Measurements from ENCODE around the gene CADPS2. TPM values are rescaled to one million over a fixed set of nuclear protein-coding genes. Genes with fewer than 3 reads are reported as not detected.

CADPS2 gene
- total RNA-seq, 6 donors from 2014 or later = 33.3 to 74.7 (median 45.7) TPM

- no peak overlapping the region for H3K4me3 ChIP-seq
- H3K4me1 ChIP-seq = no peaks in the 10 kb centered on the region
- no peaks in the 10 kb centered on the region for H3K9me3 ChIP-seq
- ATAC-seq (ENCODE audit: low FRiP score in 2 of 2) = no peak
- TF ChIP-seq POLR2AphosphoS5 (IDR thresholded peaks at IDR 0.05) = no peak
- TF ChIP-seq, protein P1, sequence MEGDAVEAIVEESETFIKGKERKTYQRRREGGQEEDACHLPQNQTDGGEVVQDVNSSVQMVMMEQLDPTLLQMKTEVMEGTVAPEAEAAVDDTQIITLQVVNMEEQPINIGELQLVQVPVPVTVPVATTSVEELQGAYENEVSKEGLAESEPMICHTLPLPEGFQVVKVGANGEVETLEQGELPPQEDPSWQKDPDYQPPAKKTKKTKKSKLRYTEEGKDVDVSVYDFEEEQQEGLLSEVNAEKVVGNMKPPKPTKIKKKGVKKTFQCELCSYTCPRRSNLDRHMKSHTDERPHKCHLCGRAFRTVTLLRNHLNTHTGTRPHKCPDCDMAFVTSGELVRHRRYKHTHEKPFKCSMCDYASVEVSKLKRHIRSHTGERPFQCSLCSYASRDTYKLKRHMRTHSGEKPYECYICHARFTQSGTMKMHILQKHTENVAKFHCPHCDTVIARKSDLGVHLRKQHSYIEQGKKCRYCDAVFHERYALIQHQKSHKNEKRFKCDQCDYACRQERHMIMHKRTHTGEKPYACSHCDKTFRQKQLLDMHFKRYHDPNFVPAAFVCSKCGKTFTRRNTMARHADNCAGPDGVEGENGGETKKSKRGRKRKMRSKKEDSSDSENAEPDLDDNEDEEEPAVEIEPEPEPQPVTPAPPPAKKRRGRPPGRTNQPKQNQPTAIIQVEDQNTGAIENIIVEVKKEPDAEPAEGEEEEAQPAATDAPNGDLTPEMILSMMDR (IDR thresholded peaks at IDR 0.05) = no peak
- no peak for TF ChIP-seq POLR2A (IDR thresholded peaks at IDR 0.05)
- no peak for TF ChIP-seq EP300 (IDR thresholded peaks at IDR 0.05)
- H3K27me3 ChIP-seq = no peaks in the 10 kb centered on the region
- 75 to 77% methylated on average over 2 of the region's 2 CpGs for WGBS, 2 donors
- H3K27ac ChIP-seq = no peak overlapping the region
- DNase-seq = no peak
- no peaks in the 10 kb centered on the region for H3K36me3 ChIP-seq
Observed at GRCh38 chr7:122658856-122659255, 227.4 kb downstream of the CADPS2 start.

- Histone ChIP-seq H3K27ac (no peak overlapping the region), H3K4me3 (no peak overlapping the region), H3K36me3 (no peaks in the 10 kb centered on the region), H3K27me3 (no peaks in the 10 kb centered on the region), H3K4me1 (peaks cover 6 to 10% (median 7%) of the 10 kb centered on the region in 4 donors), H3K9me3 (no peaks in the 10 kb centered on the region)
- 83 to 92% methylated on average over 5 of the region's 5 CpGs for WGBS, 2 donors
- TF ChIP-seq POLR2A (IDR thresholded peaks at IDR 0.05) (no peak), POLR2AphosphoS5 (IDR thresholded peaks at IDR 0.05) (no peak)
- DNase-seq (no peak), ATAC-seq (ENCODE audit: low FRiP score in 2 of 2) (no peak)
Observed at GRCh38 chr7:122653685-122654084, 232.6 kb downstream of the CADPS2 start.

GRCh38 chr7:122652876-122653275 is 233.4 kb downstream of the CADPS2 start:
- H3K27ac ChIP-seq = no peak overlapping the region
- peak in 1 of 2 donors; percentile 40 for DNase-seq
- no peak overlapping the region for H3K4me3 ChIP-seq
- TF ChIP-seq POLR2A (IDR thresholded peaks at IDR 0.05) = no peak
- TF ChIP-seq POLR2AphosphoS5 (IDR thresholded peaks at IDR 0.05) = peak in 1 of 2 donors; percentile 53
- WGBS, 2 donors = 25 to 32% methylated on average over 4 of the region's 4 CpGs
- no peaks in the 10 kb centered on the region for H3K36me3 ChIP-seq
- no peaks in the 10 kb centered on the region for H3K27me3 ChIP-seq
- peaks cover 6 to 10% (median 7%) of the 10 kb centered on the region in 4 donors for H3K4me1 ChIP-seq
- no peaks in the 10 kb centered on the region for H3K9me3 ChIP-seq
- ATAC-seq (ENCODE audit: low FRiP score in 2 of 2) = no peak

- H3K9me3 ChIP-seq = no peaks in the 10 kb centered on the region
- DNase-seq (no peak), ATAC-seq (ENCODE audit: low FRiP score in 2 of 2) (no peak)
- 76 to 85% methylated on average over 2 of the region's 2 CpGs for WGBS, 2 donors
- no peak for TF ChIP-seq POLR2AphosphoS5 (IDR thresholded peaks at IDR 0.05)
- no peak overlapping the region for H3K4me3 ChIP-seq
- peaks cover 6 to 10% (median 7%) of the 10 kb centered on the region in 4 donors for H3K4me1 ChIP-seq
- H3K36me3 ChIP-seq = no peaks in the 10 kb centered on the region
- no peak overlapping the region for H3K27ac ChIP-seq
- no peaks in the 10 kb centered on the region for H3K27me3 ChIP-seq
Observed at GRCh38 chr7:122651451-122651850, 234.8 kb downstream of the CADPS2 start.

- Histone ChIP-seq H3K27ac (no peak overlapping the region), H3K4me1 (no peaks in the 10 kb centered on the region), H3K9me3 (no peaks in the 10 kb centered on the region), H3K4me3 (no peak overlapping the region), H3K27me3 (no peaks in the 10 kb centered on the region), H3K36me3 (no peaks in the 10 kb centered on the region)
- 78 to 100% methylated on average over 1 of the region's 1 CpG for WGBS, 2 donors
- TF ChIP-seq EP300 (IDR thresholded peaks at IDR 0.05) (no peak), POLR2A (IDR thresholded peaks at IDR 0.05) (no peak), POLR2AphosphoS5 (IDR thresholded peaks at IDR 0.05) (no peak)
- TF ChIP-seq, protein P1 (IDR thresholded peaks at IDR 0.05) = no peak
- ATAC-seq (ENCODE audit: low FRiP score in 2 of 2) (no peak), DNase-seq (no peak)
Observed at GRCh38 chr7:122643250-122643649, 243.0 kb downstream of the CADPS2 start.

- TF ChIP-seq POLR2A (IDR thresholded peaks at IDR 0.05) = no peak
- TF ChIP-seq, protein P1 (IDR thresholded peaks at IDR 0.05) = no peak
- no peak for TF ChIP-seq POLR2AphosphoS5 (IDR thresholded peaks at IDR 0.05)
- no peak for TF ChIP-seq EP300 (IDR thresholded peaks at IDR 0.05)
- 80 to 100% methylated on average over 1 to 2 of the region's 2 CpGs for WGBS, 2 donors
- no peak for ATAC-seq (ENCODE audit: low FRiP score in 2 of 2)
- Histone ChIP-seq H3K27me3 (no peaks in the 10 kb centered on the region), H3K4me3 (no peak overlapping the region), H3K9me3 (no peaks in the 10 kb centered on the region), H3K27ac (peak overlapping the region in 1 of 4 donors; percentile 8), H3K4me1 (no peaks in the 10 kb centered on the region), H3K36me3 (no peaks in the 10 kb centered on the region)
- no peak for DNase-seq
Observed at GRCh38 chr7:122638459-122638858, 247.8 kb downstream of the CADPS2 start.
